ENCODE measurements around the gene FADS1. TPM values are rescaled to one million over a fixed set of nuclear protein-coding genes. Genes with fewer than 3 reads are reported as not detected.

Gene FADS1
- total RNA-seq, 1 experiment from 2014 or later, result 105 TPM

GRCh38 chr11:61762798-61763197 lies 54.0 kb downstream of the FADS1 start (continued):
- TF ChIP-seq ZNF532 (CRISPR knock-in tag; IDR thresholded peaks at IDR 0.05; ENCODE audit: borderline replicate concordance) (no peak), GTF2I (CRISPR knock-in tag; conservative IDR thresholded peaks at IDR 0.05) (no peak), NFATC4 (CRISPR knock-in tag; IDR thresholded peaks at IDR 0.05) (no peak)

GRCh38 chr11:61762223-61762615 lies 54.6 kb downstream of the FADS1 start:
- DNase-seq (ENCODE audit: low spot score) (no peak), ATAC-seq (no peak)
- ChIA-PET CTCF (interaction anchor here (0.9 to 3.5 kb wide), 5 partner anchors 9 to 83 kb away, joined by 3 to 16 read pairs (median 5); partner anchors contain the start of gene MYRF), POLR2A (interaction anchor here (0.6 kb wide), 1 partner anchor 53 kb away, joined by 3 read pairs; no protein-coding TSS in a partner anchor)
- H3K27me3 Mint-ChIP-seq (ENCODE audit: low read depth), result peaks cover 3% of the 10 kb centered on the region; the same call in 1 of the 2 replicates
- H3K27ac Mint-ChIP-seq, result no peak overlapping the region
- H3K4me3 Mint-ChIP-seq, result no peak overlapping the region
- H3K9me3 Mint-ChIP-seq, result no peaks in the 10 kb centered on the region
- no peak for TF ChIP-seq FOXP1 (CRISPR knock-in tag; IDR thresholded peaks at IDR 0.05; ENCODE audit: borderline replicate concordance)
- TF ChIP-seq AR (CRISPR knock-in tag; IDR thresholded peaks at IDR 0.05), result no peak
- TF ChIP-seq ERG (CRISPR knock-in tag; IDR thresholded peaks at IDR 0.05), result no peak
- no peak for TF ChIP-seq IRF2 (CRISPR knock-in tag; IDR thresholded peaks at IDR 0.05; ENCODE audit: borderline replicate concordance, low read depth)
- no peak for TF ChIP-seq FOXP4 (CRISPR knock-in tag; IDR thresholded peaks at IDR 0.05)
- TF ChIP-seq ZNF281 (CRISPR knock-in tag; IDR thresholded peaks at IDR 0.05), result no peak
- TF ChIP-seq PREB (CRISPR knock-in tag; IDR thresholded peaks at IDR 0.05; ENCODE audit: borderline replicate concordance), result no peak
- no peak for TF ChIP-seq NR3C1 (CRISPR knock-in tag; conservative IDR thresholded peaks at IDR 0.05; ENCODE audit: low read depth)
- TF ChIP-seq ELF4 (CRISPR knock-in tag; IDR thresholded peaks at IDR 0.05; ENCODE audit: low read depth), result no peak
- H3K4me1 Mint-ChIP-seq, result peaks cover 11% of the 10 kb centered on the region
- no peaks in the 10 kb centered on the region for H3K36me3 Mint-ChIP-seq
